A549 (cell line): ENCODE data around the gene NHLH1. TPM values are rescaled to one million over a fixed set of nuclear protein-coding genes. Genes with fewer than 3 reads are reported as not detected.

ENCODE experiments used
- ATAC-seq, 2 experiments: fragments of 200-7000 bp in 1 of 2; fragments of >200 bp in 1 of 2; cut with Nextera tagmentation in 1 of 2; cut with Tn5 transposase in 1 of 2; 3 replicates each; pipeline versions ENCODE4 v1.8.0 to v1.9.1; 2018 to 2020; ENCODE audit warnings: mild to moderate bottlenecking in 1 of 2, moderate library complexity in 1 of 2
- CTCF ChIA-PET: fragments of 300-600 bp; sonication (Branson Sonifier 250); formaldehyde crosslinking; extraction: SDS; loops from one replicate; lab custom pipeline; 2021; ENCODE audit warnings: antibody characterized with exemption, inconsistent platforms; lab: Yijun Ruan, JAX
- POLR2A ChIA-PET: fragments of 350-600 bp; formaldehyde crosslinking; extraction: SDS; loops from one replicate; lab custom pipeline; 2021; ENCODE audit warnings: antibody characterized with exemption, inconsistent platforms; lab: Yijun Ruan, JAX
- DNase-seq, 2 experiments: peaks; one replicate each; pipeline versions ENCODE4 v3.0.0 to v3.0.0-alpha.2; 2011 to 2016; ENCODE audit warnings: low read depth in 1 of 2, low spot score in 1 of 2
- FAIRE-seq: peaks from 2 replicates; lab custom pipeline; 2011; peaks lifted over from hg19 to GRCh38; lab: Jason Lieb, UNC
- H3K27ac ChIP-seq, 2 experiments: fragments of >200 bp; sonication (Bioruptor Twin); formaldehyde crosslinking; 3 replicates each; pipeline ENCODE4 v1.5.1; 2016 to 2017
- H3K4me1 ChIP-seq: fragments of >200 bp; sonication (Bioruptor Twin); formaldehyde crosslinking; 3 replicates; pipeline ENCODE4 v1.6.1; 2016
- H3K4me2 ChIP-seq: fragments of >200 bp; sonication (Bioruptor Twin); formaldehyde crosslinking; 3 replicates; pipeline ENCODE4 v1.6.1; 2016
- H3K4me3 ChIP-seq: fragments of >200 bp; sonication (Bioruptor Twin); formaldehyde crosslinking; 3 replicates; pipeline ENCODE4 v1.5.1; 2016
- H3K9me3 ChIP-seq: fragments of >200 bp; sonication (Bioruptor Twin); formaldehyde crosslinking; 3 replicates; pipeline ENCODE4 v1.6.1; 2016
- CBX8 ChIP-seq: fragments of 200-600 bp; sonication (generic); IDR thresholded peaks from 2 replicates; pipeline ENCODE4 v1.6.1; 2016
- EHF ChIP-seq: fragments of 250-450 bp; sonication (Bioruptor Pico); IDR thresholded peaks from 2 replicates; pipeline ENCODE4 v1.5.0; 2020; ENCODE audit warnings: mild to moderate bottlenecking
- ESRRA ChIP-seq: fragments of 150-350 bp; IDR thresholded peaks from 2 replicates; pipeline ENCODE4 v1.6.1; 2014; ENCODE audit warnings: mild to moderate bottlenecking, low read length, borderline replicate concordance
- FOSL2 ChIP-seq, 2 experiments: fragments of 450-650 bp in 1 of 2; fragments of >200 bp in 1 of 2; sonication (Bioruptor Twin) in 1 of 2; formaldehyde crosslinking; IDR thresholded peaks; 2 replicates each; pipeline versions ENCODE4 v1.5.0 to v1.6.1; 2016 to 2020; ENCODE audit warnings: mild to moderate bottlenecking in 1 of 2, moderate library complexity in 1 of 2
- HDAC2 ChIP-seq: fragments of 200-600 bp; sonication (generic); IDR thresholded peaks from 2 replicates; pipeline ENCODE4 v1.6.1; 2016
- HEYL ChIP-seq: fragments of 250-450 bp; sonication (Bioruptor Pico); IDR thresholded peaks from 2 replicates; pipeline ENCODE4 v1.8.0; 2021; ENCODE audit warnings: mild to moderate bottlenecking, moderate library complexity
- HOXB5 ChIP-seq: fragments of 250-450 bp; sonication (Bioruptor Pico); IDR thresholded peaks from 2 replicates; pipeline ENCODE4 v1.5.0; 2020; ENCODE audit warnings: mild to moderate bottlenecking, moderate library complexity
- KDM5A ChIP-seq: fragments of 200-600 bp; sonication (generic); IDR thresholded peaks from 2 replicates; pipeline ENCODE4 v1.6.1; 2016; ENCODE audit warnings: antibody characterized with exemption, mild to moderate bottlenecking
- MAFK ChIP-seq: fragments of 450-650 bp; IDR thresholded peaks from 2 replicates; pipeline ENCODE4 v1.6.1; 2014; ENCODE audit not compliant: partially characterized antibody
- NFE2L2 ChIP-seq: fragments of 150-350 bp; conservative IDR thresholded peaks from 2 replicates; pipeline ENCODE4 v1.6.1; 2014; ENCODE audit warnings: low read length
- NPAS2 ChIP-seq: fragments of 250-450 bp; sonication (Bioruptor Pico); IDR thresholded peaks from 2 replicates; pipeline ENCODE4 v1.8.0; 2022; ENCODE audit warnings: mild to moderate bottlenecking, moderate library complexity, borderline replicate concordance
- RFX5 ChIP-seq: fragments of 450-650 bp; IDR thresholded peaks from 2 replicates; pipeline ENCODE4 v1.7.1; 2014; ENCODE audit warnings: antibody characterized with exemption, mild to moderate bottlenecking, moderate library complexity
- RNF2 ChIP-seq: fragments of 200-600 bp; sonication (generic); IDR thresholded peaks from 2 replicates; pipeline ENCODE4 v1.6.1; 2016; ENCODE audit warnings: low read depth, mild to moderate bottlenecking, antibody characterized with exemption, moderate library complexity, borderline replicate concordance
- SMC3 ChIP-seq: fragments of >200 bp; sonication (Bioruptor Twin); formaldehyde crosslinking; IDR thresholded peaks from 3 replicates; pipeline ENCODE4 v1.6.1; 2018; ENCODE audit warnings: inconsistent platforms
- ZSCAN20 ChIP-seq: fragments of 250-450 bp; sonication (Bioruptor Pico); IDR thresholded peaks from 2 replicates; pipeline ENCODE4 v1.8.0; 2022; ENCODE audit warnings: mild to moderate bottlenecking, moderate library complexity
- whole genome bisulfite sequencing: methylation state at CpG from one replicate; pipeline ENCODE4 v1.1.6; 2017; ENCODE audit errors: missing lambda C conversion rate; 5-methylcytosine and 5-hydroxymethylcytosine counted together
- polyA minus RNA-seq: library from RNA; depleted of rRNA, polyadenylated mRNA; stranded (reverse); fragments of >200 nt; gene quantifications from 2 replicates; pipeline ENCODE4 v1.2.3, GENCODE V29; 2011; rRNA and poly(A)+ RNA removed
- polyA plus RNA-seq, 4 experiments: library from polyadenylated mRNA; depleted of rRNA in 3 of 4; stranded (reverse); fragments of >200 nt; fragmentation: RNase III in 1 of 4; extraction: RNeasy Plus Mini Kit Qiagen cat#74134 plus additional on column Dnase treatment in 1 of 4; gene quantifications; 2 replicates in 3 of 4; 3 replicates in 1 of 4; pipeline ENCODE4 v1.2.3, GENCODE V29; 2011 to 2017
- TF ChIP-seq, protein P1 (sequence below): IDR thresholded peaks from 2 replicates; pipeline ENCODE4 v1.6.1; 2012; ENCODE audit warnings: low read depth, borderline replicate concordance
- TF ChIP-seq, protein P2 (sequence below): fragments of 200-600 bp; sonication (generic); IDR thresholded peaks from 2 replicates; pipeline ENCODE4 v1.6.1; 2016; ENCODE audit warnings: antibody characterized with exemption, mild to moderate bottlenecking, moderate library complexity
- TF ChIP-seq, protein P3 (sequence below): fragments of >200 bp; sonication (Bioruptor Twin); formaldehyde crosslinking; IDR thresholded peaks from 2 replicates; pipeline ENCODE4 v1.6.1; 2016
- TF ChIP-seq, protein P4 (sequence below): fragments of 450-650 bp; IDR thresholded peaks from 2 replicates; pipeline ENCODE4 v1.6.1; 2014; ENCODE audit warnings: antibody characterized with exemption

The NHLH1 gene
- polyA plus RNA-seq (2011; rRNA removed) (0.63 and 0.67 TPM in 2 replicates), polyA plus RNA-seq (2017; fragmentation: RNase III; extraction: RNeasy Plus Mini Kit Qiagen cat#74134 plus additional on column Dnase treatment) (0.29 to 0.49 TPM (median 0.34 TPM) in 3 replicates), polyA minus RNA-seq (0.21 and 0.58 TPM in 2 replicates)
- 0.37 and 0.38 TPM in 2 replicates for polyA plus RNA-seq (2012; cell fraction: cytosol; rRNA removed)
- polyA plus RNA-seq (2012; cell fraction: nucleus; rRNA removed): 1.6 and 2.1 TPM in 2 replicates

DNA sequence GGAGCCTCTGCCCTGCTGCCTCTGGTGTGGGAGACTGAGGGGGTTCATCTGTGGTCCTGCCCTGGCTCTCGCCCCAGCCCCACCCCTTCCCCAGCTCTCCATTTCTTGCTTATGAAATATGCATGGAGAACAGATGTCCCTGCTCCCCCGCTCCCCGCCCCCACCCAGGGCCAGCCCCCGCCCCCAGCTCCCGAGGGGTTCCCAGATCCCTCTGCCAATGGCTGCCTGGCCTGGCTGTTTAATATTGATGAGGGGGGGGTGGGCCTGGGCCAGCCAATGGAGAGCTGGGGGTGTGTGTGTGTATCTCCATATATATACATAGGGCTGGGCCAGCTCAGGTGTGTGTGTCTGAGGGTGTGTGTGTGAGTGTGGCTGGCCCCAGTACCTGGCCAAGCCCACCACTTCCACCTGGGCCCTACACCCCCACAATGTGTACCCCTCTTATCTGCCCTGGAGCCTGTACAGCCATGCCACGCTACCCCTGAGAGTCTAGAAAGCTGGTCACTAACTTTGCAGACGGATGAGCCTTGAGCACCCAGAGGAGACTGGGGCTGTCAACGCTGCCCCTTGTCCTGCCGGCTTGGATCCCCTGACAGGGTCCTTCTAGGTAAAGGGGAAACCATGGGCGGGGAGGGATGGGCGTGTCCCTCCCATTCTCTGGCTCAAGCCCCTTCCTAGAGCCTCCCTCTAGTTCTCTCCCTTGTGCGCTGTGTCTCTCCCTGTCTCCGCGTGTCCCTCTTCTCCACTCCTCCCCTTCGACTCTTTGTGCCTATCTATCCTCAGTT, at the start of gene NHLH1:
Gene NHLH1 (plus strand): TSS at position 341 of the 785 bp plus-strand sequence. CDS start 3,661 bp downstream, outside the sequence.
- POLR2A ChIA-PET: interaction anchor here (1.0 kb wide), 1 partner anchor 10 kb away, joined by 5 read pairs; no protein-coding TSS in a partner anchor
- no peak for TF ChIP-seq HOXB5 (CRISPR knock-in tag)
- TF ChIP-seq EHF (CRISPR knock-in tag): no peak
- no peak for TF ChIP-seq CBX8
- peak in 1 of 2 experiments; percentile 29; a peak in 2 of 6 replicates for ATAC-seq
- Histone ChIP-seq H3K4me1 (peaks cover 7% of the 10 kb centered on the region; the same call in 2 of the 3 replicates), H3K4me3 (no peak within 1 kb of the TSS), H3K4me2 (no peak within 1 kb of the TSS), H3K27ac (no peak within 1 kb of the TSS), H3K9me3 (no peaks in the 10 kb centered on the region)
- FAIRE-seq: no peak
- DNase-seq: no peak
- WGBS: 55% methylated on average over 10 of the region's 15 CpGs
- CTCF ChIA-PET: interaction anchor here (7.8 kb wide), 1 partner anchor 9 kb away, joined by 76 read pairs; no protein-coding TSS in a partner anchor

DNA sequence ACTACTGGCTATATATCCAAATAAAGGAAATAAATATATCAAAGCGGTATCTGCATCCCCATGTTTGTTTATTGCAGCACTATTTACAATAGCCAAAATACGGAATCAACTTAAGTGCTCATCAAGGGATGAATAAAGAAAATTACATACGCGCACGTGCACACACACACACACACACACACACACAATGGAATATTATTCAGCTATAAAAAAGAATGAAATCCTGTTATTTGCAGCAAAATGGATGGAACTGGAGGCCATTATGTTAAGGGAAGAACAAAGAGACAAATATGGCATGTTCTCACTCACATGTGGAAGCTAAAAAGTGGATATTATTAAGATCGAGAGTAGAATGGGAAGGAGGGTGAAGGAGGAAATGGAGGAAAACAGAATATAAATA, 44.0 kb upstream of the NHLH1 start:
- ChIA-PET POLR2A (no interaction called here), CTCF (no interaction called here)
- TF ChIP-seq NPAS2 (no peak), FOSL2 (IDR thresholded peaks at IDR 0.05) (no peak), FOSL2 (CRISPR knock-in tag; IDR thresholded peaks at IDR 0.05) (no peak), HDAC2 (no peak), HOXB5 (CRISPR knock-in tag) (no peak), NFE2L2 (no peak), ZSCAN20 (CRISPR knock-in tag) (no peak), SMC3 (no peak), RFX5 (no peak), MAFK (no peak), HEYL (CRISPR knock-in tag) (no peak), RNF2 (no peak), KDM5A (no peak), ESRRA (no peak)
- TF ChIP-seq, protein P1, sequence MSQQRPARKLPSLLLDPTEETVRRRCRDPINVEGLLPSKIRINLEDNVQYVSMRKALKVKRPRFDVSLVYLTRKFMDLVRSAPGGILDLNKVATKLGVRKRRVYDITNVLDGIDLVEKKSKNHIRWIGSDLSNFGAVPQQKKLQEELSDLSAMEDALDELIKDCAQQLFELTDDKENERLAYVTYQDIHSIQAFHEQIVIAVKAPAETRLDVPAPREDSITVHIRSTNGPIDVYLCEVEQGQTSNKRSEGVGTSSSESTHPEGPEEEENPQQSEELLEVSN: no peak
- TF ChIP-seq, protein P2, sequence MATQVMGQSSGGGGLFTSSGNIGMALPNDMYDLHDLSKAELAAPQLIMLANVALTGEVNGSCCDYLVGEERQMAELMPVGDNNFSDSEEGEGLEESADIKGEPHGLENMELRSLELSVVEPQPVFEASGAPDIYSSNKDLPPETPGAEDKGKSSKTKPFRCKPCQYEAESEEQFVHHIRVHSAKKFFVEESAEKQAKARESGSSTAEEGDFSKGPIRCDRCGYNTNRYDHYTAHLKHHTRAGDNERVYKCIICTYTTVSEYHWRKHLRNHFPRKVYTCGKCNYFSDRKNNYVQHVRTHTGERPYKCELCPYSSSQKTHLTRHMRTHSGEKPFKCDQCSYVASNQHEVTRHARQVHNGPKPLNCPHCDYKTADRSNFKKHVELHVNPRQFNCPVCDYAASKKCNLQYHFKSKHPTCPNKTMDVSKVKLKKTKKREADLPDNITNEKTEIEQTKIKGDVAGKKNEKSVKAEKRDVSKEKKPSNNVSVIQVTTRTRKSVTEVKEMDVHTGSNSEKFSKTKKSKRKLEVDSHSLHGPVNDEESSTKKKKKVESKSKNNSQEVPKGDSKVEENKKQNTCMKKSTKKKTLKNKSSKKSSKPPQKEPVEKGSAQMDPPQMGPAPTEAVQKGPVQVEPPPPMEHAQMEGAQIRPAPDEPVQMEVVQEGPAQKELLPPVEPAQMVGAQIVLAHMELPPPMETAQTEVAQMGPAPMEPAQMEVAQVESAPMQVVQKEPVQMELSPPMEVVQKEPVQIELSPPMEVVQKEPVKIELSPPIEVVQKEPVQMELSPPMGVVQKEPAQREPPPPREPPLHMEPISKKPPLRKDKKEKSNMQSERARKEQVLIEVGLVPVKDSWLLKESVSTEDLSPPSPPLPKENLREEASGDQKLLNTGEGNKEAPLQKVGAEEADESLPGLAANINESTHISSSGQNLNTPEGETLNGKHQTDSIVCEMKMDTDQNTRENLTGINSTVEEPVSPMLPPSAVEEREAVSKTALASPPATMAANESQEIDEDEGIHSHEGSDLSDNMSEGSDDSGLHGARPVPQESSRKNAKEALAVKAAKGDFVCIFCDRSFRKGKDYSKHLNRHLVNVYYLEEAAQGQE: no peak
- TF ChIP-seq, protein P3, sequence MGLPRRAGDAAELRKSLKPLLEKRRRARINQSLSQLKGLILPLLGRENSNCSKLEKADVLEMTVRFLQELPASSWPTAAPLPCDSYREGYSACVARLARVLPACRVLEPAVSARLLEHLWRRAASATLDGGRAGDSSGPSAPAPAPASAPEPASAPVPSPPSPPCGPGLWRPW: no peak
- TF ChIP-seq, protein P4, sequence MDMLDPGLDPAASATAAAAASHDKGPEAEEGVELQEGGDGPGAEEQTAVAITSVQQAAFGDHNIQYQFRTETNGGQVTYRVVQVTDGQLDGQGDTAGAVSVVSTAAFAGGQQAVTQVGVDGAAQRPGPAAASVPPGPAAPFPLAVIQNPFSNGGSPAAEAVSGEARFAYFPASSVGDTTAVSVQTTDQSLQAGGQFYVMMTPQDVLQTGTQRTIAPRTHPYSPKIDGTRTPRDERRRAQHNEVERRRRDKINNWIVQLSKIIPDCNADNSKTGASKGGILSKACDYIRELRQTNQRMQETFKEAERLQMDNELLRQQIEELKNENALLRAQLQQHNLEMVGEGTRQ: no peak
- no peaks in the 10 kb centered on the region for H3K9me3 ChIP-seq
- DNase-seq: no peak
- no peak overlapping the region for H3K4me2 ChIP-seq
- no peak for ATAC-seq
- no peak for FAIRE-seq
- H3K4me3 ChIP-seq: no peak overlapping the region
- 92% methylated on average over 6 of the region's 6 CpGs for WGBS
- H3K4me1 ChIP-seq: no peaks in the 10 kb centered on the region
- H3K27ac ChIP-seq: no peak overlapping the region
